HCT116 (cell line): Measurements from ENCODE around the gene CTIF.

Source experiments
- EGR1 ChIP-seq: IDR thresholded peaks from 2 replicates; pipeline ENCODE4 v1.6.1; 2012; ENCODE audit warnings: low read depth
- EZH2 ChIP-seq: fragments of 200-600 bp; sonication (generic); IDR thresholded peaks from 2 replicates; pipeline ENCODE4 v1.6.1; 2017; ENCODE audit warnings: antibody characterized with exemption, mixed run types
- EZH2phosphoT487 ChIP-seq: fragments of 200-600 bp; IDR thresholded peaks from 2 replicates; pipeline ENCODE4 v1.6.1; 2018; ENCODE audit warnings: antibody characterized with exemption, borderline replicate concordance
- ZFX ChIP-seq: fragments of 450-650 bp; IDR thresholded peaks from 2 replicates; pipeline ENCODE4 v1.6.1; 2017
- TF ChIP-seq, protein P1 (sequence below), 3 experiments: fragments of 200-600 bp in 1 of 3; sonication (generic) in 1 of 3; IDR thresholded peaks in 2 of 3; conservative IDR thresholded peaks in 1 of 3; 2 replicates each; pipeline ENCODE4 v1.5.1; 2012 to 2017; ENCODE audit warnings: low read depth in 2 of 3, low read length in 2 of 3, antibody characterized with exemption in 1 of 3, borderline replicate concordance in 1 of 3, control low read depth in 1 of 3, mild to moderate bottlenecking in 1 of 3, mixed read lengths in 1 of 3, mixed run types in 1 of 3, moderate library complexity in 1 of 3; ENCODE audit not compliant: insufficient read depth in 1 of 3
- TF ChIP-seq, protein P2 (sequence below): IDR thresholded peaks from 2 replicates; pipeline ENCODE4 v1.6.1; 2012

DNA sequence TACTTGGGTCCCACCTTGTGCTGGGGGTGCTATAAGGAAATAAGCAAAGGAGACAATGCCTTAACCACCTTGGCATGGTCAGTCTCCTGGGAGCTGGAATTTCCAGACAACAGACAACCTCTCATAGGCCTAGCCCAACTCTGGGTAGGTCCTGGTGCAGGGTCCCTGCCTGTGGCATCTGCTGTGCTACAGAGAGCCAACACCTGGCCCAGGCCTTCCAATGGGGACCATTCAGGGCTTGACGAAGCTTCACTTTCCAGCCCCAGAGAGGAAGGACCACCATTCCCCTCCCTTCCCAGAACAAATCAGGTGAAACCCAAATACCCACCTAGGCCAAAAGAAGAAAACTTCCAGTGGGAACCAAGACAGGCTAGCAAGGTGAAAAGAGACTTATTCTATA, 329.1 kb downstream of the CTIF start:
- no peak for TF ChIP-seq ZFX
- TF ChIP-seq, protein P1, sequence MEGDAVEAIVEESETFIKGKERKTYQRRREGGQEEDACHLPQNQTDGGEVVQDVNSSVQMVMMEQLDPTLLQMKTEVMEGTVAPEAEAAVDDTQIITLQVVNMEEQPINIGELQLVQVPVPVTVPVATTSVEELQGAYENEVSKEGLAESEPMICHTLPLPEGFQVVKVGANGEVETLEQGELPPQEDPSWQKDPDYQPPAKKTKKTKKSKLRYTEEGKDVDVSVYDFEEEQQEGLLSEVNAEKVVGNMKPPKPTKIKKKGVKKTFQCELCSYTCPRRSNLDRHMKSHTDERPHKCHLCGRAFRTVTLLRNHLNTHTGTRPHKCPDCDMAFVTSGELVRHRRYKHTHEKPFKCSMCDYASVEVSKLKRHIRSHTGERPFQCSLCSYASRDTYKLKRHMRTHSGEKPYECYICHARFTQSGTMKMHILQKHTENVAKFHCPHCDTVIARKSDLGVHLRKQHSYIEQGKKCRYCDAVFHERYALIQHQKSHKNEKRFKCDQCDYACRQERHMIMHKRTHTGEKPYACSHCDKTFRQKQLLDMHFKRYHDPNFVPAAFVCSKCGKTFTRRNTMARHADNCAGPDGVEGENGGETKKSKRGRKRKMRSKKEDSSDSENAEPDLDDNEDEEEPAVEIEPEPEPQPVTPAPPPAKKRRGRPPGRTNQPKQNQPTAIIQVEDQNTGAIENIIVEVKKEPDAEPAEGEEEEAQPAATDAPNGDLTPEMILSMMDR (IDR thresholded peaks at IDR 0.05 in 2 of 3, conservative IDR thresholded peaks at IDR 0.05 in 1 of 3; ENCODE audit: borderline replicate concordance in 1 of 3, insufficient read depth in 1 of 3, low read depth in 2 of 3, low read length in 2 of 3): no peak
- no peak for TF ChIP-seq EGR1
- TF ChIP-seq, protein P2, sequence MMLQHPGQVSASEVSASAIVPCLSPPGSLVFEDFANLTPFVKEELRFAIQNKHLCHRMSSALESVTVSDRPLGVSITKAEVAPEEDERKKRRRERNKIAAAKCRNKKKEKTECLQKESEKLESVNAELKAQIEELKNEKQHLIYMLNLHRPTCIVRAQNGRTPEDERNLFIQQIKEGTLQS: no peak
- no peak for TF ChIP-seq EZH2phosphoT487
- TF ChIP-seq EZH2: no peak
